Gastrocnemius medialis (tissue), 4 donors: Measurements from ENCODE around the gene TUBB2B. TPM values are rescaled to one million over a fixed set of nuclear protein-coding genes. Genes with fewer than 3 reads are reported as not detected.

ENCODE experiments used
- ATAC-seq, 2 donors: fragments of 150-250 bp; one replicate each; pipeline ENCODE4 v1.9.1; 2016
- DNase-seq, 2 donors: peaks; one replicate each; pipeline ENCODE4 v3.0.0-alpha.2; 2019
- H3K27ac ChIP-seq, 4 donors: fragments of 200-600 bp; sonication (generic); 1 replicate in 1 of 4; 2 replicates in 3 of 4; pipeline ENCODE4 v1.5.1; 2016 to 2018; ENCODE audit warnings: mild to moderate bottlenecking in 2 of 4, moderate library complexity in 1 of 4
- H3K27me3 ChIP-seq, 3 donors: fragments of 200-600 bp; sonication (generic) in 2 of 3; 1 replicate in 1 of 3; 2 replicates in 2 of 3; pipeline versions ENCODE4 v1.5.1 to v1.6.0; 2016 to 2019; ENCODE audit warnings: mild to moderate bottlenecking in 1 of 3, moderate library complexity in 1 of 3
- H3K36me3 ChIP-seq, 2 donors: fragments of 200-600 bp; sonication (generic) in 1 of 2; one replicate each; pipeline ENCODE4 v1.5.1; 2017 to 2018
- H3K4me1 ChIP-seq, 2 donors: fragments of 200-600 bp; sonication (generic) in 1 of 2; one replicate each; pipeline ENCODE4 v1.5.1; 2016 to 2017; ENCODE audit warnings: mild to moderate bottlenecking in 2 of 2
- H3K4me3 ChIP-seq, 4 donors: fragments of 200-600 bp; sonication (generic) in 3 of 4; 1 replicate in 1 of 4; 2 replicates in 3 of 4; pipeline ENCODE4 v1.5.1; 2016 to 2019; ENCODE audit warnings: mild to moderate bottlenecking in 2 of 4
- H3K9me3 ChIP-seq, 3 donors: fragments of 200-600 bp; sonication (generic) in 2 of 3; 1 replicate in 1 of 3; 2 replicates in 2 of 3; pipeline ENCODE4 v1.5.1; 2016 to 2019
- CTCF ChIP-seq, 5 experiments: fragments of 450-650 bp in 3 of 5; fragments of 200-600 bp in 2 of 5; sonication (generic) in 2 of 5; IDR thresholded peaks in 4 of 5; conservative IDR thresholded peaks in 1 of 5; 1 replicate in 4 of 5; 2 replicates in 1 of 5; pipeline ENCODE4 v1.5.1; 2016 to 2019; ENCODE audit warnings: antibody characterized with exemption in 5 of 5, mild to moderate bottlenecking in 3 of 5, moderate library complexity in 3 of 5
- POLR2A ChIP-seq, 2 donors: fragments of 450-650 bp; IDR thresholded peaks; one replicate each; pipeline ENCODE4 v1.6.1; 2017; ENCODE audit warnings: antibody characterized with exemption in 2 of 2, mild to moderate bottlenecking in 2 of 2, moderate library complexity in 2 of 2
- in situ Hi-C, 4 donors: fragments of 200-750 bp; cut with MboI; loops; one replicate each; pipeline versions ENCODE4 v1.15.0 to v1.8.0; 2017; ENCODE audit warnings: low sequenced_read_pairs in 4 of 4
- intact Hi-C: fragments of 100-400 bp; cut with DNase I; formaldehyde crosslinking; loops from one replicate; pipeline ENCODE4 v1.15.1; 2023; ENCODE audit warnings: low total_unique reads
- total RNA-seq, 4 donors: library from RNA; depleted of rRNA; stranded (reverse); fragments of >200 nt; gene quantifications; one replicate each; pipeline versions ENCODE4 v1.1.0 to v1.2.3, GENCODE V29; 2016

The TUBB2B gene
- total RNA-seq, 4 donors from 2014 or later, result 1.5 to 3.5 (median 1.9) TPM

- DNase-seq (no peak), ATAC-seq (no peak)
- in situ Hi-C loops (loop anchor here in 2 of 4 donors (25.0 kb wide), 2 partner anchors 281 to 744 kb away; partner anchors contain the start of gene NQO2 (in 1 of the 2)), intact Hi-C loops (no loop called here)
- no peak overlapping the region for H3K4me3 ChIP-seq
- TF ChIP-seq POLR2A (IDR thresholded peaks at IDR 0.05), result no peak
- no peak for TF ChIP-seq CTCF (IDR thresholded peaks at IDR 0.05 in 4 of 5, conservative IDR thresholded peaks at IDR 0.05 in 1 of 5)
- no peaks in the 10 kb centered on the region for H3K27me3 ChIP-seq
- no peak overlapping the region for H3K27ac ChIP-seq
- peaks cover 0 to under 1% of the 10 kb centered on the region in 2 donors for H3K4me1 ChIP-seq
- H3K9me3 ChIP-seq, result no peaks in the 10 kb centered on the region
- H3K36me3 ChIP-seq, result peaks cover 0 to 30% of the 10 kb centered on the region in 2 donors
Observed at GRCh38 chr6:3268680-3269079, 41.2 kb upstream of the TUBB2B start.

- ATAC-seq (no peak), DNase-seq (no peak)
- Histone ChIP-seq H3K27me3 (no peaks in the 10 kb centered on the region), H3K9me3 (no peaks in the 10 kb centered on the region), H3K27ac (no peak overlapping the region), H3K36me3 (peaks cover 0 to 27% of the 10 kb centered on the region in 2 donors), H3K4me1 (peaks cover 7 to 14% of the 10 kb centered on the region in 2 donors), H3K4me3 (no peak overlapping the region)
- in situ Hi-C loops (loop anchor here in 2 of 4 donors (25.0 kb wide), 2 partner anchors 280 to 745 kb away; partner anchors contain the start of gene NQO2 (in 1 of the 2)), intact Hi-C loops (no loop called here)
- no peak for TF ChIP-seq CTCF (IDR thresholded peaks at IDR 0.05 in 4 of 5, conservative IDR thresholded peaks at IDR 0.05 in 1 of 5)
- no peak for TF ChIP-seq POLR2A (IDR thresholded peaks at IDR 0.05)
Observed at GRCh38 chr6:3267162-3267561, 39.7 kb upstream of the TUBB2B start.

- Histone ChIP-seq H3K27ac (no peak overlapping the region), H3K27me3 (no peaks in the 10 kb centered on the region), H3K4me1 (peaks cover 14 to 24% of the 10 kb centered on the region in 2 donors), H3K4me3 (no peak overlapping the region), H3K9me3 (no peaks in the 10 kb centered on the region), H3K36me3 (peaks cover 0 to 27% of the 10 kb centered on the region in 2 donors)
- DNase-seq (no peak), ATAC-seq (no peak)
- intact Hi-C loops (no loop called here), in situ Hi-C loops (loop anchor here in 2 of 4 donors (25.0 kb wide), 2 partner anchors 279 to 746 kb away; partner anchors contain the start of gene NQO2 (in 1 of the 2))
- TF ChIP-seq CTCF (IDR thresholded peaks at IDR 0.05 in 4 of 5, conservative IDR thresholded peaks at IDR 0.05 in 1 of 5) (no peak), POLR2A (IDR thresholded peaks at IDR 0.05) (no peak)
Observed at GRCh38 chr6:3266170-3266569, 38.7 kb upstream of the TUBB2B start.

- Histone ChIP-seq H3K9me3 (no peaks in the 10 kb centered on the region), H3K4me3 (no peak overlapping the region), H3K36me3 (peaks cover 0 to 27% of the 10 kb centered on the region in 2 donors), H3K27me3 (no peaks in the 10 kb centered on the region), H3K4me1 (peaks cover 19 to 29% of the 10 kb centered on the region in 2 donors), H3K27ac (no peak overlapping the region)
- DNase-seq (no peak), ATAC-seq (no peak)
- TF ChIP-seq POLR2A (IDR thresholded peaks at IDR 0.05), result no peak
- TF ChIP-seq CTCF (IDR thresholded peaks at IDR 0.05 in 4 of 5, conservative IDR thresholded peaks at IDR 0.05 in 1 of 5), result no peak
- intact Hi-C loops, result no loop called here
- in situ Hi-C loops, result loop anchor here in 2 of 4 donors (25.0 kb wide), 2 partner anchors 278 to 747 kb away; partner anchors contain the start of gene NQO2 (in 1 of the 2)
Observed at GRCh38 chr6:3265671-3266070, 38.2 kb upstream of the TUBB2B start.
